ENCODE data around the gene INTS1.

INTS1 gene

GRCh38 chr7:1503816-1504775 lies at the start of gene INTS1:
Gene INTS1 (minus strand): TSS chr7:1504389. CDS start chr7:1503960, 429 bp downstream.
- DNase-seq (ENCODE audit: low spot score), result peak; percentile 98

DNA sequence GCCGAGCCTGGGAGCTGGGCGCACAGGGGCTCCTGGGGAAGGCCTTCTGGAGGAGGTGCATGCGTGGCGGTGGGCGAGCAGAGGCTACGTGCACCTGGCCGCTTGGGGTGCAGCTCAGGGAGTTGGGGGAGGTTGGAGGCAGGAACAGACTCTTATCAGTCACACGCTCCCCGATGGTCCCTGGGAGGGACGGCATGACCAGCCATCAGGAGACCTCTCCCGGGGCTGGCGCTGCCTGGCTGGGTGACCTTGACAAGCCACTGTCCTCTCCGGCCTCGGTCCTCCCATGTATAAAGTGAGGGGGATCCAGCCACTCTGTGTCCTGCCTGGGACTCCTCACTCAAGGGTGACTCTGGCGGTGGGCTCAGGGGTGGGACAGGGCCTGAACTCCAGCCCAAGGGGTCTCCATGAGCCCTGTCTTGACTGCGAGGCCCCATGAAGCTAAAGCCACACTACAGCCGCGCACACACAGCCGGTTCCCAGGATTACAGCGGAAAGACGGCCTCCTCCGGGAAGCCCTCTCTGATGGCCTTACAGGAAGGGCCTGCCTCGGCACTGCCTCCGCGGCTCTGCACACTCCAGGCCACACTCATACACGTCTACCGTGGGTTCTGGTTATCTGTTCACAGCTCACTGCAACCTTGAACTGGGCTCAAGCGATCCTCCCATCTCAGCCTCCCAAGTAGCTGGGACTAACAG lies 49.5 kb upstream of the INTS1 start:
- no peak for DNase-seq (ENCODE audit: low spot score)

GRCh38 chr7:1552200-1552599 lies 48.0 kb upstream of the INTS1 start:
- DNase-seq (ENCODE audit: low spot score), result no peak

DNA sequence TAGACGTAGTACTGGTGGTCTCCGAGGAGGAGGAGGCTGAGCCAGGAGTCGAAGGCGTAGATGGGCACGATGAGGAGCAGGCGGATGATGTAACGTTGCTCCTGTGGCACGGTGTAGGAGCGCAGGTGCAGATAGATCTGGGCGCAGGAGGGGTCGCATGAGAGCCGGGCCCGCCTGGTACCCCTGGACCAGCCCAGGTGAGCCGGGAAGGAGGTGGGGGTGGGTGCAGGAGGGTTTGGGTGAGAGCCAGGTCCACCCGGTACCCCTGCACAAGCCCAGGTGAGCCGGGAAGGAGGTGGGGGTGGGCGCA lies 46.6 kb upstream of the INTS1 start:
- no peak for DNase-seq (ENCODE audit: low spot score)

DNA sequence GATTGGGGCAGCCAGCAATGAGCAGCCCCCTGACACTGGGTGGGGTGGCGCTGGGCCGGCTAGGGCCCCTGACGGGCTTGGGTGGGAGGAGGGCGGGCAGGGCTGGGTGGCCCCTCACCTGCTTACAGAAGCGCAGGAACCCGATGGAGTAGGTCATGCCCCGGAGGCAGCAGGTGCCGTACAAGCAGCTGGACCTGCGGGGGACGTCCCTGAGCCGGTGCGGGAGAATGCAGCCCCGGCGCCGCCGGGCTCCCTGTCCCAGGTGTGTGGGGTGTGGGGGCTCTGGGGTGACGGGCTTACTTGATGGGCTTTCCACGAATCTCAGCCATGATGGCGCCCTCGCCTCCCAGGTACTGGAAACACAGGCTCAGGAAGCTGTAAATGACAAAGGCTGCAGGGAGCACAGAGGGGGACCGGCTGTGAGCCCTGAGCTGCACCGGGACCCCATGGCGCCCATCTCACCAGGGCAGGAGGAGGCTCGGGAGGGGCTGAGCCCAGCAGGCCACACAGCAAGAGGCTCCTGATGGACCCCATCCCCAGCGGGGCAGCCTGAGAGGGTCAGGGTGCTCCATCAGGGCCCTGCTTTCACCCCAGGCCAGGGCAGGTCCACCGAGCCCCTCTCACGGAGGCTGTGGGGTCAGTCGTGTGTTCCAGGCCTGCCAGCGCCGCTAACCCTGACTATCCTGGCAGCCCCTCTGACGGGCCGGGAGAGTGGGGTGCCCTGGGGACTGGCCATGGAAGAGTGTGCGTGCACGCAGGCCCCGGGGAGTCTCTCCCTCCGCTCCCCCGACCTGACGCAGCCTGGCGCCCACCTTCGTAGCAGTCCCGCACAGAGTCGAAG lies 46.0 kb upstream of the INTS1 start:
- DNase-seq (ENCODE audit: low spot score), result no peak

DNA sequence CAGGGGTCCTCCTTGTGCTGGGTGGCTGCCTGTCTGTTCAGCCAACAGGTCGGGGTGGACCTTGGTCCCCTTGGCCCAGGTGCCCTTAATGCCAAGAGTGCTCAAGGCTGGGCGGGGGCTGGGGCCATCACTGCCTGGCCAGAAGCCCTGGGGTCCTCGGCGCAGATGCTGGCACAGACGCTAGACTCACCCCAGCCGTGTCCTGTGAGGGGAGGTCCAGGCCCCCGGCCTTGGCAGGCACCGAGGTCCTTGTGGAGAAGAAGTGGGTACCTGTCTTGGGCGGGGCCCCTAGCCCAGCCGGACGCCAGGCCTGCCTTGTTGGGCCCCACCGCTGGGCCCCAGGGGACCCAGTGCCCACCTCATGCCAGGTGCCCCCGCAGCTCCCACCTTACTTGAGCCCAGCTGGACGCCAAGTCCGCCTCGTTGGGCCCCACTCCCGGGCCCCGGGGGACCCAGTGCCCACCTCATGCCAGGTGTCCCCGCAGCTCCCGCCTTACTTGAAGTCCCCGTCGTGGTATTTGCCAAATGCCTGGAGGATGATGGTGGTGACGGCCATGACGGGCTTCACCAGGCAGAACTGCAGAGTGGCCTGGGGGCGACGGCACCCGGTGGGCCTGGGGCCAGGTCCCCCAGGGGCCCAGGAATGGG lies 45.3 kb upstream of the INTS1 start:
- no peak for DNase-seq (ENCODE audit: low spot score)

DNA sequence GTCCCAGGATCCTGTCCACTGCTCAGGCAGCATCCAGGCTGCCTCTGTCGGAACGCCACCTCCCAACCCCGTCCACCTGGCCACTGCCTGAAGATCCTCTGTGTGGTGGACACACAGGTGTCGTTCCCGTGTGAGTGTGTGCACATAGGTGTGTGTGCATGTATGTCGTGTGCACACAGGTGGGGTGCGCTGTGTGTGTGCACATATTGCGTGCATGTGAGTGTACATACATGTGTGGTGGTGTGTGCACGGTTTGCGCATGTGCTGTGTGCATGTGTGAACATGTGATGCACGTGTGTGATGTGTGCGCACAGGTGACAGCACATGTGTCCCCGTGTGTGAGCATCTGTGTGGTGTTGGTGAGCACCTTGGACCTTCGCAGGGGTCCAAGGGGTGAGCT lies 44.8 kb upstream of the INTS1 start:
- no peak for DNase-seq (ENCODE audit: low spot score)

DNA sequence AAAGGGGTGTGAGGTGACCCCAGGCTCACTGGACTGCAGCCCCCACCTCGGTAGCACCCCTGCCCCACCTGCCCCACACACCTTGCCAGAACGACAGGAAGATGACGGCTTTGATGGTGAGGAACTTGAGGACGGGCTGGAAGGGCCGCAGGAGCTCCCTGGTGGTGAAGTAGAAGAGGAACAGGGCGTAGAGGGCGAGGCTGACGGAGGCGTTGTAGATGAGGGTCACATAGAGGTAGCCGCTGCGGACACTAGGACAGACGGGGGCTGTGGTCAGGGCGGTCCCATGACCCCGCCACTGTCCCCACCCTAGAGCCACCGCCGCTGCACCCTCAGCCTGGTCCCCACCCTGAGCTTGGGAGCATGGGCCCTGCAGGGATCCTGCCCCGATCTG lies 44.2 kb upstream of the INTS1 start:
- DNase-seq (ENCODE audit: low spot score), result no peak

DNA sequence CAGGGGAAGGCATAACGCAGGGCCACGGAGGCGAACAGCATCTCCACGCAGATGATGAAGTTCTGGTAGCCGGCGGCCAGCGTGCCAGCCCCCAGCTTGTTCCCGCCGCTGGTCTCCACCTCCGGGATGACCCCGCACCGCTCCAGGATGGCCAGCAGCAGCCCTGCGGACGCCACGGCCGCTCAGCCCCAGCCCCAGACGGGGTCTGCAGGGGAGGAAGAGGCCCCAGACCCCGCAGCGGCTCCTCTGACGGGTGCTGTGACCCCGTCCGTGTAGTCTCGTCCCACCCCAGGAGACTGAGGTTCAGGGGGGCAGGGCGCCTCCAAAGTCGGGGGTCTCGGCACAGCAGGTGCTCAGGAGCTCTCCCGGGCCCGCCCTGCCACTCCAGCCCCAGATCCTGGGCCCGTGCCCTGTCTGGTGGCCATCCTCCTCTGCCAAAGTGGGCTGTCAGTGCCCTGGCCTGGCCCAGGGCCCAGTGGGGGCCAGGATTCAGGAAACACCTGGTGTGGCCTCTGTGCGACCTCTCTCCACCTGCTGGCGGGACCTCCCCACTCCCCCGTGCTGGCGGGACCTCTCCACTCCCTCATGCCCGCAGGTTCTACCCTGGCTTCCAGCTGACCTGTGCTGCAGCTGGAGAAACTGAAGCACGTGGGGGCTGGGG lies 43.7 kb upstream of the INTS1 start:
- no peak for DNase-seq (ENCODE audit: low spot score)

- no peak for DNase-seq (ENCODE audit: low spot score)
Measured at GRCh38 chr7:1546909-1547776, 43.0 kb upstream of the INTS1 start.

DNA sequence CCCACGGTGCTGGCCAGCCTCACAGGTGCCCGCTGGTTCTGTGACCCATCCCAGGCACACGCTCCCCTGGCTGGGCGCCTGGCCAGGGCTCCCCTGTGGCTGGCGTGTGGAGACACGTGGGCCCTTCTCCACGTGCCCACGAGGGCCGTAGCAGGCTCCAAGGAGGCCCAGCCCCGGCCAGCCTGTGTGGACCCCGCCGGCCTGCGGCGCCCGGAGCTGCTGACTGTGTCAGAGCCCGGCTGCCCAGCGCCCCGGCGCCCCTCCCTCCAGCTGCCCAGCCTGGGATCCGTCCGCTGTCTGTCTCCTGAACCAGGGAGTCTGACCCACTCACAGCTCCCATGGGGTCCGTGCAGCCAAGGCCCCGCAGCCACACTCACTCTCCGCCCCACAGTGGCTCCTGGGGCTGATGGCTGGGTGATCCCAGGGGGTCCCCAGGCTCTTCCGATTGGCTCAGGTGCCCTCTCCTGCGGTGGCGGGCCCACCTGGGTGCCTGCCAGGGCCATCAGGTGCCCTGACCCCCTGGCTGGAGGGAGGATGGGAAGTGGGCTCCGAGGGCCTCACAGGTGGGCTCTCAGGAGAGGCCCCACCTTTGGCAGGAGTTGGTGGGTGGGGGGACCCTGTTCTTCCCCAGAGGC lies 42.2 kb upstream of the INTS1 start:
- DNase-seq (ENCODE audit: low spot score), result no peak

GRCh38 chr7:1545417-1546246 lies 41.4 kb upstream of the INTS1 start:
- no peak for DNase-seq (ENCODE audit: low spot score)

DNA sequence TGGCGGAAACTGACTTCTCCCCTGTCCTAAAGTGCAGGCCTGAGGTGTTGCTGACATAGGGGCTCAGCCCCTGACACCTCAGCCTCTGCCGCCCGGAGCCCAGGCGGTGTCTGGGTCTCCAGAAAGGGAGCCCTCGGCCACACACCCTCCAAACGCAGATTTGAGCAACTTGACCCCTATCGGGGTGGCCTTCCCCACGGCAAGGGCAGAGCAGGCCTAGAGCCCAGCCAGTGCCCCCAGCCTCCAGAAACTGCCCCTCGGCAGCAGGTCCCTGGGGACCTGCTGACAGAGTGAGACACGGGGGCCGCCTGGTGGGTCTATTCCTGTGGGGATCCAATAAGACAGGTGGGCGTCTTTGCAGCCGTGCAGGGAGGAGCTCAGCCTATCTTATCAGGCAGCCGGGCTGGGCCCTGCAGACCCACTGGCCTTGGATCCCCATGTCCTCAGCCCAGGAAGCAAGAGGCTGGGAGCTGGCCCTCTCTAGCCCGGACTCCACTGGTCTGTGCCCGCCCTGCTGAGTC lies 40.8 kb upstream of the INTS1 start:
- DNase-seq (ENCODE audit: low spot score), result no peak

GRCh38 chr7:1544178-1544895 lies 40.1 kb upstream of the INTS1 start:
- DNase-seq (ENCODE audit: low spot score), result no peak

DNA sequence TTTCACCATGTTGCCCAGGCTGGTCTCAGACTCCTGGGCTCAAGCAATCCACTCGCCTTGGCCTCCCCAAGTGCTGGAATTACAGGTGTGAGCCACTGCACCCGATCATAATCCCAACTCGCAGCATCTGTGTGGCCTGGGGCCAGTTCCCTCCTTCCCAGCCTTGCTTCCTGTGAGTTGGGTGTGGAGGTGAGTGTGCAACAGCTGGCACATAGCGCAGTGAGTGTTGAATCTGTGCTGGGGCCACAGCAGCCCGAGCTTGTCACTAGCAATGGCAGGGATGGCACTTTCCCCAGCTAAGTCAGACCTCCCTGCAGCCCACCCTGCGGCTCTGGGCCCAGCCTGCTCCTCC lies 39.6 kb upstream of the INTS1 start:
- no peak for DNase-seq (ENCODE audit: low spot score)

DNA sequence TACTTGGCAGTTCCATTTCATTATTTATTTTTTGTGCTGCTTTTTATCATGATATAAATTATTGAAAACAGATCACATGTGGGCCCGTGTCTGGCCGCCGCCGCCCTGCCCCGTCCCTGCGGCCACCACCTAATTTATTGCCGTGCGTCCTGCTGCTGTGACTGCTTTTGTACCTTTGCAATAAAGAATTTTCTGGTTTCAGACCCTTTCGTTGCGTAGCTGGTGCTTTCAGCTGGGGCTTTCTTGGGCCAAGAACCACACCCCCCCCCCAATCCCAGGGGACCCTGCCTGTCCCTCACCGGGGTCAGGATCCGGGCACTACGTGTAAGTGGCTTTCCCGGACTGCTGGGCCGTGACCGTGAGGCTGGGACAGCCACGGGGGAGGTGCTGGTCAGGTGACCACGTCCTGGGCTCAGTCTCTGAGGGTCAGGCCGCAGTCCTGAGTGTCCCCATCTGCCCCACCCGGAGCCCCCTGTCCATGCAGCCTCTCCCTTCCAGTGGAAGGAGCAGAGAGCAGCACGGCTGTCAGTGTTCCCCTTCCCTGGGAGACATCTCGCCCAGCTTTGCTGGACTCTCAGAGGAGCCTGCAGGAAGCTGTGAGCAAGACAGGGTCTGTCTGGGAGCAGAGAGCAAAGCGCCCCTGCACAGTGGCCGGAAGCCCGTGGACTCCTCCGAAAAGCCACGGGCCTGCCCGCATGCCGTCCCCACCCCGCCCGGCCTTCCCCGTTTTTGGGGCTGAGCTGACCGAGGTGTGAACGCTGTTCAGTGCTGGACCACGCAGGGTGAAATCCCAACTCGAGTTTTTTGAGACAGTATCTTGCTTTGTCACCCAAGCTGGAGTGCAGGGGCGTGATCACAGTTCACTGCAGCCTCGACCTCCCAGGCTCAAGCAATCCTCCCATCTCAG lies 38.9 kb upstream of the INTS1 start:
- DNase-seq (ENCODE audit: low spot score), result no peak

- DNase-seq (ENCODE audit: low spot score), result no peak
Measured at GRCh38 chr7:1542329-1542728, 38.1 kb upstream of the INTS1 start.
